NCI-H2196 treated with DMSO at 0.1 percent for 48 hours (cell line): ENCODE results near the gene P3H3.
"Not testable (repeated sequence)": the region's sequence is repeated elsewhere in the genome, so short reads cannot be mapped to it uniquely, and the experiment has no call there.

Source experiments
- DNase-seq: peaks from one replicate; lab custom pipeline; 2025; ENCODE audit not compliant: unreplicated experiment; lab: John Stamatoyannopoulos, UW

The P3H3 gene

DNA sequence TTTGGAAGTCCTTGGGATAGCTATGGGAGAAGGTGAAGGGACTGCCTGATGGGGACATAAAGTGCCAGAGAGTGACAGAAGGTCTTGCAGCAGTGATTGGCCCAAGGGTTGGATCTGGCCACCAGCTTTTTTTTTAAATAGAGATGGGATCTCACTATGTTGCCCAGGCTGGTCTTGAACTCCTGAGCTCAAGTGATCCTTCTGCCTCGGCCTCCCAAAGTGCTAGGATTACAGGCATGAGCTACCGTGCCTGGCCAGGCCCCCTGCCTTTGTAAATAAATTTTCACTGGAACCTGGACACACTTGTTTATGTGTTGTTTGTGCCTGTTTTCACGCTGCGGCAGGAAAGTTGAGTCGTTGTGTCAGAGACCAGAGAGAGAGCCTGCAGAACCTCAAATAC lies 37.1 kb downstream of the P3H3 start:
- DNase-seq, result not testable (repeated sequence)

DNA sequence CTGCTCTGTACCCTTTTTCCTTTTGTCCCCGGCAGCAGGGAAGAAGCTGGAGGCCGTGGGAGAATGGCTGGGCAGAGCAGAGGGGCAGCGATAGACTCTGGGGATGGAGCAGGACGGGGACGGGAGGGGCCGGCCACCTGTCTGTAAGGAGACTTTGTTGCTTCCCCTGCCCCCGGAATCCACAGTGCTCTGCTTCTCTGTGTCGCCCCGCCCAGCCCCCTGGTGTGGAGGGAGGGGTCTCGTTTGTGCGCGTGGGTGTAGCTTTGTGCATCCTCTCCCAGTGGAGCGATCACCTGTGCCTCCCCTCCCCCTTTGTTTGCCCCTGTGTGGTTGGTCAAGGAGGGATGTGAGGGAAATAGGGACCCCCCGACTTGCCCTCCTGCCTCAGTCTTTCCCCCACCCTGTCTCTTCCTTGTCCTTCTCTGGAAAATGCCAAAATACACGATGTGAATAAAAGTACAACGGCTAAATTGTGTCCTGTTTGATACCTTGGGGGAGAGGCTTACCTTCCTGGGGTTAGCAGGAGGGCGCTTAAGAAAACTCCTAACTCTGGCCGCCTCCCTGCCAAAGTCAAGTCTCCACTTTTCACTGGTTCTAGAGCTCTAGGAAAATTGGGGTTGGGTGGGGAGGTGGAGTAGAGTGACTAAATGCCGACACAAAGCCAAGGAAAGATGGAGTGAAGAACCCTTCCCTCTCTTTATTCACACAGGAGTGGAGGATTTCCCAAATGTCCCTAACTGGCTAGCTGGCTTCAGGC lies 38.1 kb downstream of the P3H3 start:
- no peak for DNase-seq

DNA sequence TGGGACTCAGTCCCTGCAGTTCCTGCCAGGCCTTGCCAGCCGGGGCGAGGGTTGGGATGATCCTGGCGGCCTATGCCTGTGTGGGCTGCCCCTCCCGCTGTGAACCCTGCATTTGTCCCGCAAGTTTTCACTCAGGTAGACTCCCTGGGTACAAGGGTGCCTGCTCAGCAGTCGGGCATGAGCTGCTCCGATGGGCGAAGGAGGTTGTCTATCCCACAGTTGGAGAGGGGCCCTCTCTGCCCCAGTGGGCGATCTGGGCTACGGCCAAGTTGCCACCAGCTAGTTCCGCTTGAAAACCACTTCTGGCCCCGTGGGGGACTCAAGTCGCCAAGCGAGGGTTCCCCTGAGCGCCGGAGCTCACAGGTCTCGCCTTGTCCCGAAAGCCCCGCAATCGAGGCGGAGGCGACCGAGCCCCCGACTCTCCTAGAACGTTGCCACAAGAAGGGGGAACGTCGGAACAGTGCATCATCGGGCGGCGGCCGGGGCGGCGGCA lies 38.8 kb downstream of the P3H3 start:
- DNase-seq, result no peak

DNA sequence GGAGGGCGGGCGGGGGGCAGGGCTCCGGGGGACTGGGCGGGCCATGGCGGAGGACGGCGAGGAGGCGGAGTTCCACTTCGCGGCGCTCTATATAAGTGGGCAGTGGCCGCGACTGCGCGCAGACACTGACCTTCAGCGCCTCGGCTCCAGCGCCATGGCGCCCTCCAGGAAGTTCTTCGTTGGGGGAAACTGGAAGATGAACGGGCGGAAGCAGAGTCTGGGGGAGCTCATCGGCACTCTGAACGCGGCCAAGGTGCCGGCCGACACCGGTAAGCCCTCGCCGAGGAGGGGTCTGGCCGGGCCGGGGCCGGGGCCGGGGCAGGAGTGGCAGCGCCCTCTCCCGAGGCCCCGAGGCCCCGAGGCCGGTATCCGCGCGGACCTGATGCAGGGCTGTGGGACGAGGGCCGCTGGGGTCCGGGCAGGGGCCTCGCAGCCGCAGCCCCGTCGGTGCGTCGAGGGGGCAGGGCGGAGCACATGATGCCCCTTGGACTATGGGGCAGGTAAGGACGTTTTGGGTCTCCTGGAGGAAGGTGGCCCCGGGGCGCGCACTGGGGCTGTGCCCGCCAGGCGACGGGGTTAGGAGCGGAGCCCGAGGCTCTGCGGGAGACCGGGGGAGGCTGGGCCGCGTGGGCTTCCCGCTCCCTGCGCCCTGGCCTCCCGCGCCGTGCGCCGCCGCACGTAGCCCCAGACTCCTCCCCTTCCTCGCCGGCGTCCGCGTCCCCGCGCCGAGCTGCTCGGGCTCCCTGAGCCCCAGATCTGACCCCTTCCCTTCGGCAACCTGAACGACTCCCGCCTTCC lies 39.4 kb downstream of the P3H3 start, which contains the start of gene TPI1:
Gene TPI1, plus strand, starts transcription at position 119 of the 798 bp plus-strand sequence. Its CDS starts 36 bp downstream, at position 155.
- DNase-seq, result no peak

DNA sequence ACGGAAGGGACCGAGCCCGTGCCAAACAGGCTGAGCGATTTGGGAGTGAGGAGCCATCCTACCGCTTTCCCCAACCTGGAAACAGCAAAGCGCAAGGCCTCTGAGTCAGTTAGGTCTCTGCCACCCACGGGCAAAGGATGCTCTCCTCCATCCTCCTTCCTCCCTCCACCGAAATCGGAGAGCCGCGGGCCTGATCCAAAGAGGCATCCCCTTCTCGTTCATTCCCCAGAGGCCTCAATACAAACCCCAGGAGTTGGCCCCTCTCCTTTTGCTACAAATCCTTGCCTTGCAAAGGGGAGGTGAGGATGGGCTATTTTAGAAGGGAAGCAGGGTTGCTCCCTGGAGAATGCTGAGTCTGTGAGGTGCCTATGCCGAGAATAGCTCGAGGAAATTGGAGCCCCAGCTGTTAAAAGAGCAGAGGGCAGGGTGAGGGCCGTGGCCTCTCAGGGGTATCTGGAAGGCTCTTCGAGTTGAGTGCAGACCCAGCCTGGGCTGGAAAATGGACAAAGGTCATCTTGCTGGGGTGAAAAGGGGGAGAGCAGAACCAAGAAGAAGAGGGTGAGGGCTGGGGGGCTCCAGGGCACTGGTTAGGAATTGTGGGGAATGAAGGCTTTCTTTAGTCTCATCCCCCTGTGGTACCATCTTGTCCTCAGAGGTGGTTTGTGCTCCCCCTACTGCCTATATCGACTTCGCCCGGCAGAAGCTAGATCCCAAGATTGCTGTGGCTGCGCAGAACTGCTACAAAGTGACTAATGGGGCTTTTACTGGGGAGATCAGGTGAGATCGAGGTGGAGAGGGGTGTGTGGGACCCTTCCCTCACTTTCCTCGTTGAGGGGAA lies 40.2 kb downstream of the P3H3 start:
- DNase-seq, result no peak

DNA sequence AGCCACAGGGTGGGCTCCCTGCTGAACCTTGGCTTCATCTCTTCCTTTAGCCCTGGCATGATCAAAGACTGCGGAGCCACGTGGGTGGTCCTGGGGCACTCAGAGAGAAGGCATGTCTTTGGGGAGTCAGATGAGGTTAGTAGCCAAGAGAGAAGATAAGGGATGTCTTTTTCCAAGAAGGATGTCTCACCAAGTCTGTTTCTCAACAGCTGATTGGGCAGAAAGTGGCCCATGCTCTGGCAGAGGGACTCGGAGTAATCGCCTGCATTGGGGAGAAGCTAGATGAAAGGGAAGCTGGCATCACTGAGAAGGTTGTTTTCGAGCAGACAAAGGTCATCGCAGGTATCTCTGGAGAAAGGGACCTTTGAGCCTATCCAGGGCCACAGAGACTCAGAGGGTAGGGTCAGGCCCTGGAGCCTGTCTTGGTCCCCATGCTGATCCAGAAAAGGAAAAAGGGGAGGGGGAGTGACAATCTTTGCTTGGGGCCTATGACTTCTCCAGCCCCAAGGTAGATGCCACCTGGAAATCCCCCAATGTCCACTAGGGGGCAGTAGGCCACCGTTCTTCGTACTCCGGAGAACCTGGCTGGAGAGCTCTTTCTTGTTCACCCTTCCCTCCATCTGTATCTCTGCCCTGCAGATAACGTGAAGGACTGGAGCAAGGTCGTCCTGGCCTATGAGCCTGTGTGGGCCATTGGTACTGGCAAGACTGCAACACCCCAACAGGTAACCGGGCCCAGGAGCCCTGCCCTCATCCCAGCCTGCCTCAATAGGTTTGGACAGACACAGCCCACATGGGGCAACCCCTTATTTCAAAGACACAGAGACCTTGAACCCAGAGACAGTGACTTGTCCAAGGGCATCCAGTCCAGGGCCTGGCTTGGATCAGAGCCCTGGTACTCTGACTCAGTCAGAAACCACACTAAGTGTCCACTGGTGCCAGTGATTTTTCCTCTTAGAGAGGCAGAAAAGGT lies 41.1 kb downstream of the P3H3 start:
- DNase-seq, result peak; percentile 13

DNA sequence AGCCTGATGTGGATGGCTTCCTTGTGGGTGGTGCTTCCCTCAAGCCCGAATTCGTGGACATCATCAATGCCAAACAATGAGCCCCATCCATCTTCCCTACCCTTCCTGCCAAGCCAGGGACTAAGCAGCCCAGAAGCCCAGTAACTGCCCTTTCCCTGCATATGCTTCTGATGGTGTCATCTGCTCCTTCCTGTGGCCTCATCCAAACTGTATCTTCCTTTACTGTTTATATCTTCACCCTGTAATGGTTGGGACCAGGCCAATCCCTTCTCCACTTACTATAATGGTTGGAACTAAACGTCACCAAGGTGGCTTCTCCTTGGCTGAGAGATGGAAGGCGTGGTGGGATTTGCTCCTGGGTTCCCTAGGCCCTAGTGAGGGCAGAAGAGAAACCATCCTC lies 42.1 kb downstream of the P3H3 start:
- DNase-seq, result not testable (repeated sequence)

DNA sequence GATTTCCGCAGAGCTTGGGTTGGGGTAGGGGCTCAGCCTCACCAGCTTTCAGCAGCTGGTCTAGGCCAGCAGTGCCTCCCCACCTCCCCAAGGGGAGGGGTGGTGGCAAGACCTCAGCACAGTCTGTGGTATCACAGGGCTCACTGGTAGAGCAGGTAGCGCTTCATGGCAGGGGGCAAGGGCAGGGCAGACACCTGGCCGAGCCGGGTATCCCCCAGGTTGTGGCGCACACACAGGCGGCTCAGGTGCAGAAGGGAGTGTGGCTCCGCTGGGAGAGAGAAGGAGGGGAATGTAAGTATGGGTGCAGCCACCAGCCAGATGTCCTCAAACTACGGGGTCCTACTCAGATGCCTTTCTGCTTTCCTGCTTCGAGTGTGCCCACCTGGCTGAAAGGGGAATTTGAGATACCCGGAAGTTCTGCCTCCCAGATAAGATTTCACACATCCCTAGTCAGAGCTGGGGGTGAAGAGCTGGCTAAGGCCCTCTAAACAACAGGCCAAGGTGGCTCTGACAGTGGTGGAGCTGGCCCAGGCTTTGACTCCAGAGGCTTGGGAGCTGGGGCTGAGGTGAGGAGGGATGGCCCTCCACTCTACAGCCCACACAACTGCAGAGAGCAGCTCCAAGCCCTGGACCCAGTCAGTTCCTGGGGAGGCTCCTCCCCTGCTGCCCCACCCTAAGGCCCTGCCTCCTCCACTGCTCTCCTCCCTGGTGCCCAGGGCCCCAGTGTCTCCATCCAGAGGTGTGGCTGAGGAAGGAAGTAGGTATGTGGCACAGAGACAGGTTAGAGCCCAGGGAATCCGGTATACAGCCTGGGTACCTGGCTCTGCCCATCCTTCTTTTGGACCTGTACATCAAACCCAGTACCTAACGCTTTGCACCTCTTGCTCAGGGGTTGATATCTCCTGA lies 43.1 kb downstream of the P3H3 start:
- DNase-seq, result no peak

DNA sequence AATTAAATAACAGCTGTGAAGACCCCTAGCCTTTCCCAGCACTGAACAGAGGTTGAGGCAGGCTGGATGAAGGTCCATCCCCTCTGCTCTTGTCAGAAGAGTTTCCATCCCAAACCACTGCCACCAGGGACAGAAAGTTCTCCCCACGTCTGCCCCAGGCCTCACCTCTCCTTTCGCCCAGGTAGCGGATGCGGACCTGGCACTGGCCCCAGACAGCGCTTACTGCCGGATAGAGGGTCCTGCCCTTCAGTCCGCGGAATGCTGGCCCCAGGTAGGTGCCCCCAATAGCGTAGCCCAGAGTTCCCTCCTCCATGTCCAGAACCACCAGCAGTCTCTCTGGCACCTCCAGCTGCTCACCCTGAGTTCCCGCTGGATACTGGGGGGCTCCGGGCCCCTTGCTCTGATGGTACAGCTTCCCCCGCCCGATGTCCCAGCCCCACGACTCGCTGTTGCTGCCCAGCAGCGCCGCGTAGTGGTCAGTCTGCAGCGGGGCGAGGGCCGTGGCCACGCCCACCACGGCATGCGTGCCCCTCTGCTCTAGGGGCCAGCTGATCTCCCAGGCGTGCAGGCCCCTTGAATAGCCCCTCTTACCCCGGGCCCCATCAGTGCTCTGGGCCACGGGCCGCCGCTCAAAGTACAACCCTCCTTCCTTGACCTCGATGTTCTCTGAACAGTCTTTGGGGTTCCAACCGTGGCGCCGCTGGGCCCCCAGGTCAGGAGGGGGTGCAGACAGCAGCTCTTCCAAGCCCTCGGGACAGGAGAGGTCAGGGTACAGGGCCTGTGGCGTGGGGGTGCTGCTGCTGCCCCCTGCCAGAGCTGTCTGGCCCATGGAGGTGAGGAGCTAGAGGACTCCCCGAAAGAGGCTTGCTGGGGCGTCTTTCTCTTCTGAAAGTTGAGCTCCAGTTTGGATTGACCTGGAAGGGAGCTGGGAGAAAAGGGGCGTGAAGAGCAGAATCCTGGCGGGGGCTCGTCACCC lies 44.2 kb downstream of the P3H3 start:
- DNase-seq, result peak; percentile 4

DNA sequence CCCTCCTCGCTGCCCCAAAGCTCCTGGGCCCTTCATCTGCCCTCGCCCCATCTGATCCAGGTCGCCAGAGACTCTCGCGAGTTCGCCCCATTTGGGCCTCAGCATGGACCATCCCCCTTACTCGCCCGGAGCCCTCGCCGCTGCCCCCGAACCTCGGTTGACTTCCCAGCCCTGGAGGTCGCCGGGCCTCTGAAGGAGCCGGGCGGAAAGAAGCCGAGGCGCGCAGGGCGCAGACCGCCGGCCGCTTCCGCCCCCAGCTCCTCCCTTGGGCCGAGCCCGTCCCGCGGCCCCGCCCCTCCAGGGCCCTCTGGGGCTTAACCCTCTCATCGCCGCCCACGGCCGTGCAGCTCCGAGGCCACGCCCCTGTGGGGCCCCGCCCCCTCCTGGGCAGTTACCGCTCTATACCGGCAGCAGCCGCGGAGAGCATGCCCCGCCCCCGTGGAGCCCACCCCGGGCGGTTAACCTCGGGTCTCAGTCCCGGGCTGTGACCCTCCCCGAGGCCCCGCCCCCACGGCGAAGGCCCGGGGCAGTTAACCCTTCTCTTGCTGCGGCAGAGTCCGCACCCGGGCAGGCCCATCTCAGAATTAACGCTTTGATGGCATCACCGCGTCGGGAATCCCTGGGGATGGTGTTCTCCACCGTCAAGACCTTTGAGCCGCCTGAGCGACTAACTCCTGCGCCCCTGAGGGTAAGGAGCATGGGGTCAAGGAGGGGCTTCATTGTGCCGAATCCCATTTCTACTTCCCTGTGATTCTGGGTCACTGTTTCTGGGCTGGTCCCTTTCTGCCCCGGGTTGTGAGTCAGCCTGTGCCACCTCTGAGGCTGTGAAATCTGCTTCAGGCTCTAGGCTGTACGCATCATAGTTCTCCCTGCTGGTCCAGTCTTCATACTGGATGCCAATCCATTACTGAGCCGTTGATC lies 45.1 kb downstream of the P3H3 start, which contains the start of gene SPSB2:
Gene SPSB2, minus strand, starts transcription at position 210 of the 921 bp plus-strand sequence. CDS start 402 bp downstream, outside the sequence.
- DNase-seq, result peak; percentile 63

DNA sequence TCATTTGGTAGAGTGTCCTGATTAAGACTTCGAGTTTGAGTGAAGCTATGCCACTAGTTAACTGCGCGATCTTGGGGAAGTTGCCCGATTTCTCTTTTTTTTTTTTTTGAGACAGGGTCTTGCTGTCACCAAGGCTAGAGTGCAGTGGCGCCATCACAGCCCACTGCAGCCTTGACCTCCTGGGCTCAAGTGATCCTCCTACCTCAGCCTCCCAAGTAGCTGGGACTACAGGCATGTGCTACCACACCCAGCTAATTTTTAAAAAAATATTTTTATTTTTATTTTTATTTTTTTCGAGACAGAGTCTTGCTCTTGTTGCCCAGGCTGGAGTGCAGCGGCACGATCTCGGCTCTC lies 45.8 kb downstream of the P3H3 start:
- DNase-seq, result not testable (repeated sequence)

DNA sequence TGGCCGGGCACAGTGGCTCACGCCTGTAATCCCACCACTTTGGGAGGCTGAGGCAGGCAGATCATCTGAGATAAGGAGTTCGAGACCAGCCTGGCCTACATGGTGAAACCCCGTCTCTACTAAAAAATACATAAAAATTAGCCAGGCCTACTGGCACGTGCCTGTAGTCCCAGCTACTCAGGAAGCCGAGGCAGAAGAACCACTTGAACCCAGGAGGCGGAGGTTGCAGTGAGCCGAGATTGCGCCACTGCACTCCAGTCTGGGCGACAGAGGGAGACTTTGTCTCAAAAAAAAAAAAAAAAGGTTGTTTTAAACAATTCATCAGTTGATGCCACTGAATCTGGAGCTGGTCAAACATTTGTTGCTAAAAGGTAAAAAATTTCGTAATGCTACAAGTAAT lies 51.6 kb downstream of the P3H3 start:
- DNase-seq, result not testable (repeated sequence)

DNA sequence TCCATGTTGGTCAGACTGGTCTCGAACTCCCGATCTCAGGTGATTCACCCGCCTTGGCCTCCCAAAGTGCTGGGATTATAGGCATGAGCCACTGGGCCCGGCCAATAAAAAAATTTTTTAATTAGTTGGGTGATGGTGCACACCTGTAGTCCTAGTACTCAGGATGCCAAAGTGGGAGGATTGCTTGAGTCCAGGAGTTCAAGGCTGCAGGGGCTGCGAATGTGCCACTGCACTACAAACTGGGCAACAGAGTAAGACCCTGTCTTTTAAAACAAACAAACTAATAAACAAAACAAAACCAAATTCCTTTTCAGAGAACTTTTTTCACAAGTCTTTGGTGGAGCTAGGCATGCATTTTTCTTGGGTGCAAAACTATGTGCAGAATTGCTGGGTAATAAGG lies 55.0 kb downstream of the P3H3 start:
- no peak for DNase-seq

DNA sequence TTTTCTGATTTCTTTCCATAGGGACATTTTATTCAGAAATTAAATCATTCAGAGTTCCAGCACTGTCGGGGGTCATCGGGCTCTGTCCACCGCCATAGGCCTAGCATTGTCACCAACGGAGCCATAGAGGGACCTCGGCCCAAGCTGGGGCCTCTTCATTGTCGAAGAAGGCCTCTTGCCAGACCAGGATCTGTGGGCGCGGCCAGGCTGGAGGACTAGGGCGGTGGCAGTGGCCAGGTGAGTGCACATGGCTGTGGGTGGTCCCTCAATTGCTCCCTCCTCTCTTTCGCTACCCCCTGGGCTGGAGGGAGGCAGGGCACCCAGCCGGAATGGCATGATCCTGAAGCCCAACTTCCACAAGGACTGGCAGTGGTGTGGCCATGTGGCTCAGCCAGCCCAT lies 55.5 kb downstream of the P3H3 start:
- no peak for DNase-seq

DNA sequence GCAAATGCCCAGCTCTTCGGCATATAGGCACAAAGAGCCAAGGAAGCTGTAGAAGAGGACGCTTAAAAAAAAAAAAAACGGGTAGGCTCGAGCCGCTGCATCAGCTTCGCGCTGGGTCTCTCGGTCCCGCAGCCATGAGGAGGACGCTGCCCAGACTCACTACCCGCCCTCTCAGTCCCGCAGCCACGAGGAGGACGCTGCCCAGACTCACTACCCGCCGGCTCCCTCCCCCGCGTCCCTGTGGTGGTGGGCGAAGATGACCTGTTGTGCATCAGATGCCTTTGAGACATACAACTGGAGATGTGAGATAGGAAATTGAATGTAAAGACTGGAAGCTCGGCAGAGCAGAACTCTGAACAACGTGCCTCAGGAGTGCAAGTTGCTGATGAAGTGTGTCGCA lies 56.3 kb downstream of the P3H3 start:
- no peak for DNase-seq

DNA sequence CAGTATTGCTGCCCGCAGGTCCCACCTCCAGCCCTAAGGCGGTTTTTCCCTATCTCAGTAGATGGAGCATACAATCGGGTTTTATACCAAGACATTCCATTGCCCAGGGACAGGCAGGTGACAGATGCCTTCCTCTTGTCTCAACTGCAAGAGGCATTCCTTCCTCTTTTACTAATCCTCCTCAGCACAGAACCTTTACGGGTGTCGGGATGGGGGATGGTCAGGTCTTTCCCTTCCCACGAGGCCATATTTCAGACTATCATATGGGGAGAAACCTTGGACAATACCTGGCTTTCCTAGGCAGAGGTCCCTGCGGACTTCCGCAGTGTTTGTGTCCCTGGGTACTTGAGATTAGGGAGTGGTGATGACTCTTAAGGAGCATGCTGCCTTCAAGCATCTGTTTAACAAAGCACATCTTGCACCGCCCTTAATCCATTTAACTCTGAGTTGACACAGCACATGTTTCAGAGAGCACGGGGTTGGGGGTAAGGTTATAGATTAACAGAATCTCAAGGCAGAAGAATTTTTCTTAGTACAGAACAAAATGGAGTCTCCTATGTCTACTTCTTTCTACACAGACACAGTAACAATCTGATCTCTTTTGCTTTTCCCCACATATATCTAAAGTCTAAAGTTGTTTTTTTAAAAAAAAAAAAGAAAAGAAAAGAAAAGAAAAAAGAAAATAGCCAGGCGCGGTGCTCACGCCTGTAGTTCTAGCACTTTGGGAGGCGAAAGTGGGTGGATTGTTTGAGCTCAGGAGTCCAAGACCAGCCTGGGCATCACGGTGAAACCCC lies 58.2 kb downstream of the P3H3 start:
- not testable (repeated sequence) for DNase-seq
